HG02981 (cell line): ENCODE data around the gene TMEM59.
A peak's percentile ranks its signal among the peaks of the same experiment; 100 is the strongest.
"Not testable (repeated sequence)": the region's sequence is repeated elsewhere in the genome, so short reads cannot be mapped to it uniquely, and the experiment has no call there.

Experiments used
- ATAC-seq: cut with Tn5 transposase; IDR thresholded peaks from one replicate; pipeline ENCODE4 v1.9.1; 2021; ENCODE audit warnings: mild to moderate bottlenecking, moderate library complexity; ENCODE audit not compliant: unreplicated experiment

The TMEM59 gene

DNA sequence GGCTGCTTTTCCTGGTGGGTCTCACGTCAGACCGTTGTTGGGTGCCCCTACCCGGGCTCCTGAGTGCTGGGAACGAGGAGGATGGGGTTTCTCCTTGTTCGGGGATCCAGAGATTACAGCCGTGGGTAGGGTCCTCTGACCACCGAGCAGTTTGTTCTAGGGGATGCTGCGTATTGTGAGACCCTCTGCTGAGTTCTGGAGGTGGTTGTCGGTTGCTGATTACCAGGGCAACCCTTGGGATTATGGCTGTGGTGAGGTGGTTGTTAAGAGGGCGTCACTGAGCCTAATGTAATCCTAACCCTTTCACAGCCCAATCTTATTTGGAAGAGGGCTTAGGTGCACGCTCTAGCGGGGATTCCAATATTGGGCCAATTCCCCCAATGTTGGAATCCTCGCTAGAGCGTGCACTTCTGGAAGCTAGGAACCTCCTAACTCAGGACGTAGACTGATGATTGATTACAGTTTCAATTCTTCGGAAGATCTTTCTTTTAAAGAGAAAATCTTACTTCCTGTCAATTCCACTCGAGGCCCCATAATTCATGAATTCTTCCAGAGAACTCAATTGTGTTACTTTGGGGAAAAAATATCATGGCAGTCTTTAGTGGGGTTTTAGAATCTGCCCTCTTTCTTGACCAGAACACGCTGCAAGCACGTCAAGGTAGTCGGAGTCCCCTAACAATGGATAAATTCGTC lies 887 bp upstream of the TMEM59 start:
- no peak for ATAC-seq

DNA sequence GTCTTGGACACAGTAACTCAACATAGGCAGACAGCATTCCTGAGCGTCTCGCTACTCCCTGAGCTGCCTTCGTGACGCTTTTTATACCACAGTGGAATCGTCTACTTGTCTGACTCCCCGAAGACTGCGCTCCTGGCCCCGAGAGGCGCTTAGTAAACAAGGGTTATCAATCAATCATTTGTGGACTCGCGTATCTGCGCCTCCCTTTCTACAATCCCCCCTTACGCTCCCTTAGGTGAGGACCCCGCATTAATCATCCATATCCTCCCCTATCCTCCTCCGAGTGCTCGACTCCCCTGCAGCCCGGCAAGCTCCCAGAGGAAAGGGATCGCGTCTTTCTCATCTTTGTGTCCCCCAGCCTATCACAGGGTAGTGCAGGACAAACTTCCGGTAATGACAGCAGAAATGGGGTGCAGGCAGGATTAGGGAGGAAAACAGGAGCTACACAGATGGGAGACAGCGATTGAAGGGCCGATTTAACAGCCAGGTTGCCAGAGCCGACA lies 522 bp downstream of the TMEM59 start:
- ATAC-seq, result peak; percentile 11

DNA sequence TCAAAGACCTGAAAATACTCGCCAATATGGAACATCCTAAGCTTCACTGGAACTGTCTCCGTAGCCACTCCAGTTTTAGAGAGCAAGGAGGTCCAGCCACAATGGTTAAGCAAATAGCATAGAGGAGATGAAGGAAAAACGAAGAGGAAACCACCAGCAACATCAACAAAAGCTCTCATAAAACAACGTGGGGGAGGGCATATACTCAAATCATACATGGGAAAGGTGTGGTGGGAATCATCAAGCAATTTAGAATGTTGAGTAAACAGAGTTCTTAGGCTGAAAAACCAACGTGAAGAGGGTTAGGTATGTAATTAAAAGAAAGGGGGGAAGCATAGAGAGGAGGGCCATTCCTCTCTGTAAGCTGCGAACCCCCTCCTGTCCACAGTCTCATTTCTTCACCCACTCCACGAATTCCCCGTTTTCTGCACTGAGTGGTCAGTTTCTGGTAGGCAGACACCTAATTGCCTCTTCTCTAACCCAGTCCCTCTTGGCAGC lies 1.0 kb downstream of the TMEM59 start:
- no peak for ATAC-seq

DNA sequence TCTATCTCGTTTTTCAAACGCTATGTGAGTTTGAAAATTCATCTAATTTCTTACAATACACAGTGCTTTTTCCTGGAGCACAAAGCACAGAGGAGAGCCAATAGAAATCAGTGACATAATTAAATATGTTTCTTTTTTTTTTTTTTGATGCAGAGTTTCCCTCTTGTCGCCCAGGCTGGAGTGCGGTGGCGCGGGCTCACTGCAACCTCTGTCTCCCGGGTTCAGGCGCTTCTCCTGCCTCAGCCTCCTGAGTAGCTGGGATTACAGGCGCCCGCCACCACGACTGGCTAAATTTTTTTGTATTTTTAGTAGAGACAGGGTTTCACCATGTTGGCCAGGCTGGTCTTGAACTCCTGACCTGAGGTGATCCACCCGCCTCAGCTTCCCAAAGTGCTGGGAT lies 2.6 kb downstream of the TMEM59 start:
- ATAC-seq, result not testable (repeated sequence)

DNA sequence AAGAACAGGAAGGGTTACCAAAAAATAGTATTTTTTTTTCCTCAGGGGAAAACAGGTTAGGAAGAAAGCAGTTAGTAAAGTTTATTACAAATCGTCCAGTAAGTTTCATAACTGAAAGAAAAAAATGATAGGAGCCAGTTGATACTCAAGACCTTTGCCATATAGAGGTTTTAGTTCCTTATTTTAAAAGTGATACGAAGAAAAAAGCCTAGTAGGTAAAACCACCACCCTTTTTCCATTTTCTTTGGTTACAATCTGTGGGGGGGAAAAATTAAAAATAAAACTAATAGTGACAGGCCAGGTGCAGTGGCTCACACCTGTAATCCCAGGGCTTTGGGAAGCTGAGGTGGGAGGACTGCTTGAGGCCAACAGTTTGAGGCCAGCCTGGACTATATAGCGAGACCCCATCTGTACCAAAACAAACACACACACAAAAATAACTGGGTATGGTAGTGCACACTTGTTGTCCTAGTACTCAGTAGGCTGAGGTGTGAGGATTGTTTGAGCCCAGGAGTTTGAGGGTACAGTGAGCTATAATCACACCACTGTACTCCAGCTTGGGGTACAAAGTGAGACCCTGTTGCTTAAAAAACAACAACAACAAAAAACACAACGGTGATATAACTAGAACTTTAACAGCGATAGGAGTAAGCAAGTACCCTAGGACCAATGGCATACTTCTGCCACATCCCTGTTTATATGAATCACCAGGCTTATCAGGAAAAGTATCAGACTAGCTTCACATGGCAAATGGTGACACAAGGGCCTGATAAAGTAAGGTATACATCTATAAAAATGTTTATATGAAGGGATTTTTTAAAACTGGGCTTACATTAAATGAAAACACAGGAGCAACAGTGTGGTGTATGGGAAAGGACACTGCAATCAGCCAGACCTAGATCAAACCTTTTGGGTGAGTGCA lies 5.4 kb downstream of the TMEM59 start:
- ATAC-seq, result no peak

DNA sequence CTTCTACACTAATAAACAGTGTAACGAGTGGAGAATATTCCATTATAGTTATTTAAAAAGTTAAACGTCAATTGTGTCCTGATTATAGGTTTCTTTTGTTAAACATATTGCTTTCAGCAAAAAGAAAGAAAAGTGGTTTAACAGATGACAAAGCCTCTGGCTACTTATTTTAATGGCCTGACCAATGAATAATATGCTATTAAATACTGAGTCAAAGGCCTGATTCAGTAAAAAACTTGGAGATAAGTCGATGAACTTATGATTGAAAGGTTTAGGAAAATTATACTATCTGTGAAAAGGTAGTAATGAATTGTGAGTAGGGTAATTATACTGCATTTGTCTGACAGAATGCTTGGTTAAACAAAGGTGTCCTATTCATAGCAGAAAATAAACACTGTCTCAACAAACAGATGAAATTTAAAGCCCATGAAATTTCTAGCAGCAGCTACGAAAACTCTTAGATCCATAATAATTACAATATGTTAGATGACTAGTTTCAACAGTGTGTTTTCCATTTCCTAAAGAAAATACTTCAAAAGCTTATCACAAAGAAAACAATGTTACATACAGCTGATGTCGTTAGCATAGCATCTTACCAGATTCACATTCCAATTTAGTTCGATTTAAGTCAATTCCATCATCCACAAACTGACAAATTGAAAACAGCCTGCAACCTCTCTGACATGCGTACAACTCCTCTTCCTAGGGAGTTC lies 6.2 kb downstream of the TMEM59 start:
- ATAC-seq, result no peak

DNA sequence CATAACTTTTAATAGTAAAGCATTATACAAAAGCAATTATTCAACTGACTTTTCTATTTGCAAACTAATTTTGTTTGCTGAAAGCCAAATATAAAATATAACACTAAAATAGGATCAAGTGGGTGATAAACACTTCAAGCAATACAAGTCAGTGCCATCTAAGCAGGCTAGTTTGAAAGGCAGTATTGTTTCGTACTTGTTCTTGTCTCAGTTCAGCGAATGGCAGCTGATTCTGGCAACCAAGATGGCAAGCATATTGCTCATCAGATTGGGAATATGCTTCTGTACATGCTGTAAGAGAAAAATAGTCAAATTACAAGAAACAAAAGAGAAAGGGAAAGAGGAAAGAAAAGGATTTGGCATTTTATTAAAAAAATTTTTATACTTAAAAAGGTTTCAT lies 7.5 kb downstream of the TMEM59 start:
- ATAC-seq, result no peak

DNA sequence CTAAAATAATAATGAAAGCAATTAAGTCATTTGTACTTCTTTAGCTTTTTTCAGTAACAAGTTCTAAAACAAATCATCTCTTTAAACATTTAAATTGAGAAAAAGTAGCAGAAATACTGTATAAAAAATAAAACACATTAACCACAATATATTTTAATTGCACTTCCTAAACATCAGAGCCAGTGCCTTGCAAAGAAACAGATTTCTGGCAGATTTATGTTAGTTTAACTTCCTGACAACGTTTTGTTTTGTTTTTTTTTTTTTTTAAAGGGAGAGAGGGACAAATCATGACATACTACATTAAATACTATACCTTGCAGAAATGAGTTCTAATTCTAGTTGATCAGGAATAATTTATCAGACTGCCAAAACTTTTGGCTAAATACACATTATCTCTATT lies 11.2 kb downstream of the TMEM59 start:
- ATAC-seq, result no peak

DNA sequence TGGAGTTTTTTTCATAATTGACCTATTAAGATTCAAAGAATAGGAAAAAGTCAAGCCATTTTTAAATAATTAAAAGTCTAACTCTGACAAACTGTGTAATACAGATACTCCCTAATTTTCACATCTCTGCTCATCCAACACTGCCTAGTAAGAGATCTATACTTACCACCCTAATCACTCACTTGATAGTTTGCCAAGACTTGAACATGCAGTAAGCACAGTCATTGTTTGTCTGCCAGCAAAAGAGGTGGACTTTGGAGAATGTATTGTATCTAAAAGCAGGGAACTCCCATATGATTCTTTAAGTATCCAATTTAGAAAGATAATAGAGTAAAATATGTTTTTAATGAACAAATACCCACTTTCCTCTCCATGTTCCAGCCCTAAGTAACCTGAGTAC lies 15.5 kb downstream of the TMEM59 start:
- ATAC-seq, result no peak

DNA sequence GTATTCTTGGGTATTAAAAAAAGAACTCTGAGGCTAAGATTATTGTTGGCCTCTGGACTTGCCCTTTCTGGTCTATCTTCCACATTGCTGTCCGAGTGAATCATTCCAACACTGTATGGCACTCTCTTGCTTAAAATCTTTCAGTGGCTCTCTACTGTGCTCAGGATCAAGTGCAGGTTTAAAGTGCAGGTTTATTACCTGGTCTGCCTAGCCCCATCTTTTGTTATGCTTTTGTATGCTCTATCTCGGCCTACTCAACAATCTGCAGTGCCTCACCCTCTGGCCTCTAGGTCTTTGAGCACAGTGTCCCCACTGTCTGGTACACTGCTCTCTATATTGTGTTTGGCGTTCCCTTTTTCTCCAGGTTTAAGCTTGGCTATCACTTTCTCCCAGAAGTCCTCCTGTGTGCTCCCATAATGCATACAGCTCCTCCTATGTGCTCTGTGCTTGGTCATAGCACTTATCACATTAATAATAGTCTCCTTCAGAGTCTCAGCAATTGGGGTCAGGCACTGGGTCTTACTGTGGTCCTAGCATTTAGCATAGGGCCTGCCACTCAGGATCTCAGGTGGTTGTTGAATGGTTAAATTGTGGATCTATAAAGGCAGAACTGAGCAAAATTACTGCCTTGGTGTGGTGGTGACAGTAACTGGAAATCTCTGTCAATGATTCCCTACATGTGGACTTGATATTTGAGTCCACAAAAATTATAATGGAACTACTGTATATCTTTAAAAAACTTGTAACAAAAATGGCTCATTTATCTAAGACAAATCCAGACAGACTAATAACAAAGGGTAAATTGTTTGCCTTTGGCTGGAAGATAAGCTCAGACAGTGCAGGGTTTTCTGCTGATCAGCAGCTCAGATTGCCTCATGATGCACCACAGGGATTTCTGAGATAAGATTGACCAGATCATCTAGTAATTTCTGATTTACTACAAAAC lies 24.4 kb downstream of the TMEM59 start:
- no peak for ATAC-seq

DNA sequence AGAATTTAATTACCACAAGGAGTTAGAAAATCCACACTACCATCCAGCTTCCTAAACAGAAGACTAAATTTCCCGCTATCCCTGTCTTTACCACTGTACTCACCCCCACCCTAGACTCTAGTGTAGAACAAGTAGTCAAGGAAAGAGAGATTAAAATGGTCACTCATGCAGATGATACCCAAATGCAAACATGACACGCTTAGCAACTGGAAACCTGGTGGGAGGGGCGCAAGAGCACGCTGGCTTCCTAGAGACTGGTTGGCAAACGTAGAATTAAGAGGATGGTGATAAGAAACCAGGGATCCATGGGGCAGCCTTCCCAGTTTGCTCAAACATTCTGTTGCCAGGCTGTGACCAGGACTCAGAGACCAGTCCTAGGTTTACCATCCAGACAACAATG lies 25.2 kb downstream of the TMEM59 start:
- ATAC-seq, result no peak

DNA sequence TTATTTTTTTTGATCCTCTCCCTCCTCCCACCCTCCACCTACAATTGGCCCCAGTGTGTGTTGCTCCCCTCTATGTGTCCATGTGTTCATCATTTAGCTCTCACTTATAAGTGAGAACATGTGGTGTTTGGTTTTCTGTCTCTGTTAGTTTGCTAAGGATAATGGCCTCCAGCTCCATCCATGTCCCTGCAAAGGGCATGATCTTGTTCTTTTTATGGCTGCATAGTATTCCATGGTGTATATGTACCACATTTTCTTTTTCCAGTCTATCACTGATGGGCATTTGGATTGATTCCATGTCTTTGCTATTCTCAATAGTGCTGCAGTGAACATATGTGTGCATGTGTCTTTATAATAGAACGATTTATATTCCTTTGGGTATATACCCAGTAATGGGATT lies 28.2 kb downstream of the TMEM59 start:
- ATAC-seq, result not testable (repeated sequence)

DNA sequence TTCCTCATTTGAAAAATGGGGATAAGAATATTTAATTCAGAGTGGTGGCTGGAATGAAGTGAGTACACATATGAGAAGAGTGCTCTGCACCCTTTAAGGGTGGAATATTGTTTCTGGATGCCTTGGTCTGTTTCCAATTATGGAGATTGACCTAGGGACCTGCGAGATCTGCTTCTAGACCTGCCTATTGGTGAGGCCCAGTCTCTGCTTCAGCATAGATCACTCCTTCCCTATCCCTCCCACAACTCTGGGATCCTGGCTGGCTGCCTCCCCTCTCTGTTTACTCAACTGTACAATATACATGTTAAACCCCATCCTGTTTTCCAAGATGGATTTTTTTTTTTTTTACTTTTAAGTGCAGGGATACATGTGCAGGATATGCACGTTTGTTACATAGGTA lies 28.6 kb downstream of the TMEM59 start:
- no peak for ATAC-seq

DNA sequence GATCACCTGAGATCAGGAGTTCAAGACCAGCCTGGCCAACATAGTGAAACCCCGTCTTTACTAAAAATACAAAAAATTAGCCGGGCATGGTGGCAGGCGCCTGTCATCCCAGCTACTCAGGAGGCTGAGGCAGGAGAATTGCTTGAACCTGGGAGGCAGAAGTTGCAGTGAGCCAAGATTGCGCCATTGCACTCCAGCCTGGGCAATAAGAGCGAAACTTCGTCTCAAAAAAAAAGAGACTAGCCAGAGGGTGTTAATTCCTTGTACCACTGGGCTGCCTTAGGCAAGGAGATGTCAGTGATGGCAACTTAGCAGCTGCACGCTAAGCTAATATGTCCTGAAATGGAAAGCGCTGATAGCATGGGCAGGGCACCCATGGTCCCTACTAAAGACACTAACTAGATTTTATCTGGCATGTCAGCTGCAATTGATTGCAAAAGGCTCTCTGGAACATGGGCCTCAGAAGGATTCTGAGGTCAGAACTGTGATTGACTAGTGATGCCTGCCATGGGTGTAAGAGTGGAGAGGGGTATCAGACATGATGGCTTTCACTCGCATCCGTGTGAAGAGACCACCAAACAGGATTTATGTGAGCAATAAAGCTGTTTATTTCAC lies 33.3 kb downstream of the TMEM59 start:
- ATAC-seq, result not testable (repeated sequence)

DNA sequence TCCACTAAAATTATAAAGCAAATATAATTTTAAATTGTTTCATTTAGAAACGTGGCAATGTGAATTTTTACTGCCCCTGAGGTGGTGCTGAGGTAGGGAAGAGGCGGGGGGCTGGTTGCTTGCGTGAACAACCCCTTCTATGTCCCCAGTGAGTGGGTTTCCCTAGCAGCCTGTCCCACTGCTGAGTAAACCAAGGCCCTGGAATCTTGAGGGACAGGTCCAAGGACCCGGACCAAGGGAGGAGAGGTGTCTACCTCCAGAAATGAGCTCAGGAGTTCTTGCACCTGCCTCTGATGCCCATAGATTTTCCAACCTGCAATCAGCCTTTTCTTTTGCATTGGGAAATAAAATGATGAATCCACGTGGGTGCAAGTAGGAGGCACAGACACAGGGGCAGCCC lies 34.4 kb downstream of the TMEM59 start:
- no peak for ATAC-seq

DNA sequence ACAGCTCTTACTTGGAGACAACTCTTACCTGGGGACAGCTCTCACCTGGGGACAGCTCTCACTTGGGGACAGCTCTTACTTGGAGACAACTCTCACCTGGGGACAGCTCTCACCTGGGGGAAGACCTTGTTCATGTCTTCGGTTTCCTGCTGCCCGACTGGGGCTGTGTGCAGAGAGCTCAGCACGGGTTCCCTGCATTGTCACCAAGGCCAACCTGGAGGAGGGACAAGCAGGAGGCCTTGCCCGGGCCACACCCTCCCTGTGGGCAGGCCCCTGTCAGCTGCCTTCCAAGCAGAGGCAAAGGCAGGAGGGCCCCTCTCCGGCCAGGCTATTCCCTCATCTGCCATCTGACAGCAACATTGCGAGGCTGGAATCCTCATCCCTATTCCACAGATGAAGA lies 35.0 kb downstream of the TMEM59 start, which contains the start of gene LDLRAD1:
TSS of gene LDLRAD1 (minus strand) at position 208 of the 400 bp plus-strand sequence. CDS start at position 134, 74 bp downstream.
- no peak for ATAC-seq

DNA sequence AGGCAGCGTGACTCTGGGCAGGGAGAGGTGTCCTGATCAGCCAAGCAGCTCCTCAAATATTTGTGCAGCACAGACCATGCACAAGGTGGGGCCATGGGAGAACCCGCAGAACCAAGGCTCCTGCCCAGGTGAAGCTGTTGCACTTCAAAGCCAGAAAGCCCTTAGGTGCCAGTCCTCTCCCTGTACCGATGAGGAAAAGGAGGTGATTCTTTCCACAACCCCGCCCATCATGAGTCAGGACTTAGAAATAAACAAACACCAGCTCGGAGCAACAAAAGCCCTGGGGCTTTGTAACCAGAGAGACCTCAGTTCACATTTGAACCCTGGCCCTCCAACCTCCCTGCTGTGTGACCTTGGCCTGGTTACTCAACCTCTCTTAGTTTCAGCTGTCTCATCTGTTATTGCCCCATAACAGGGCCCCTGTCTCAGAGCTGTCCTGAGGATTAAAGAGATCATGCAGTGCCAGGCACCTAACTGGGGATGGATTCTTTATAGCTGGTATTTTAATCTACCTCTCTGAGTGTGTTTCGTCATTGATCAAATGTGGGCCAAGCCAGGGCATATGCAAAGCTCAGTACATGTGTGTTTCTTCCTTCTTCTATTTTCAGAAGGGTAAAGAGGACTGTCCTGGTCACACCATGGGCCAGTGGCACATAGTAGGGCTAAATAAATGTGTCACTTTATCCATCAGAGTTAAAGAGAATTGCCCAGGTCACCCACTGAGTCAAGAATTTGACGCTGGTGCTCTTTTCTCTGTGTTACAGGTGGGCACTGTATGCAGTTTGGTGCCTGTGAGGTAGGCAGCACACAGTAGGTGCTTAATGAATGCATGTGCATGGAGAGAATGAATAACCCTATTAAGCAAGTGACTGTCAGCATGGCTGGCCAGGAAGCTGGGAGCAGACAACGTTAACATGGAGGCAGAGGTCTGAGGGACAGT lies 36.4 kb downstream of the TMEM59 start:
- ATAC-seq, result no peak

DNA sequence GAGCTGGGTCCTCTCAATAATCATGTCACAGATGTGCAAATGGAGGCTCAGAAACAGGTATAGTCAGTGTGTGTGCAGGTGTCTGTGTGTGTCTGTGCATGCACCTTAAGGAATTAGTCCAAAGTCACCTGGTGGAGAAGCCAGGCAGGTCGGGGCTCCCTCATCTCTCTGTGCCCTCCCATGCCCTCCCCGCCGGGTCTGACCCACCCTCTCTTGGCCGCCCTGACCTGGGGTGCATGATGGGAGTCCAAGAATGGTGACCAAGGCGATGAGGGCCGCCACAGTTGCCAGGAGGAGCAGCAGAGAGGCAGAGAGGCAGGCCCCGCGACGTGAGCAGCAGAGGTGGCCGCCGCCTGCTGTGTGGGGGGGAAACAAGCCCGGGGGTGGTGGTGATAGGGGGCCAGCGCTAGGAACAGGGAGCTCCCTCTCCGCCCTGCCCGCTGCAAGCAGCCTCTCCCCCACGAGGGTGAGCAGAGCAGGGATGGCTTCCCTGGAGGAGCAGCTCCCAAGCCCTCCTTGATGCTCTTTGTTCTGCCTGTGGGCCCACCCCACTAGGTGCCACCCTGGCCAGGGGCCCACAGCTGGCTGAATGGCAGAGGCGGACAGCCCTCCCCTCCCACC lies 38.9 kb downstream of the TMEM59 start:
- ATAC-seq, result no peak
